ENCODE measurements around the gene NAA25.

- no peak for TF ChIP-seq CTCF (IDR thresholded peaks at IDR 0.05; ENCODE audit: low read depth, low read length)
- no peak for TF ChIP-seq MAX (IDR thresholded peaks at IDR 0.05; ENCODE audit: low read depth, low read length)
- no peak for TF ChIP-seq POLR2A (IDR thresholded peaks at IDR 0.05; ENCODE audit: extremely low read depth, insufficient read length)
- no peak for TF ChIP-seq MYC (IDR thresholded peaks at IDR 0.05; ENCODE audit: low read depth, low read length)
These were observed 26.1 kb upstream of the NAA25 start for GRCh38 chr12:112134731-112135130.
